ENCODE results near the gene MST1. TPM values are rescaled to one million over a fixed set of nuclear protein-coding genes. Genes with fewer than 3 reads are reported as not detected.

MST1 gene
- 0.52 and 1.3 TPM in 2 replicates for polyA plus RNA-seq

DNA sequence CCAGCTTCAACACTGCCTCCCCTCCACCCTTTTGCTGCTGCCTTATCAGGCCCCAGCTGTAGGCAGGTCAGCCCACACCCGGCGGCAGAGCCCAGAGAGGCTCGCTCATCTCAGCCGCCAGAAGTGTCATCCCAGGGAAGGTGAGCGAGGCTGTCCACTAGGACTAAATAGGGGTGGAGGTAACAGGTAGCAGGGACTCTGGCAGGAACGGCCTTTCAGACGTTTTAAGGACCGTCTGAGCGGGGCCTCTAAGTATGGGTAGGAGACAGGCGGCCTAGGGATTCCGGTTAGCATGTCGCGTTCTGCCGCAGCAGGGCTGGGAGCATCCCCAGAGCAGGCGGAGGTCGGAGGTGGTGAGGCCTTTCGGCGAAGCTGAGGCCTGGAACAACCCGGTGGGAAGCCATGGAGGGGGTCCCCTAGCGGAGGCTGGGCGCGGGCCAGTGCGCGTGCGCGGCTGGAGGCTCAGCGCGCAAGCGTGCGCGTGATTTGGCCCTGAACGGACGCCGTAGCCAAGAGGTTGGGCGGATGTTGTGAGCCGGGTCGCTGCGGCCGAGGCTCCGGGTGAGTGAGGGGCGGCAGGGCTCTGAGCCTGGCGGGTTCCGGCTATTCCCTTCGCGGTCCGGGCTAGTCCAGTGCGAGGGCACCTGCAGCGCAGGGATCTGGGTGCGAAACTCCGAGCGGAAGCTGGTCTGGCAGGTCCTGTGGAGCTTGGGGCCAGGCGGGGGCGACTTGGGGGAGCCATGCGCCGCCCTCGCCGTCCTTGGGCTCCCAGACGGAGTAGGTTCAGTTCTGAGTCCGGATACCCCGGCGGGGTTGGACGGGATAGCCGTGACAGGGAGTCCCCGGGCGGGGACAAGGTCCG lies at the start of gene MST1, which contains the start of gene RNF123:
Gene MST1, minus strand, starts transcription at position 429 of the 862 bp plus-strand sequence. CDS start 783 bp downstream, outside the sequence.
Gene RNF123, plus strand, starts transcription at position 512 of the 862 bp plus-strand sequence. CDS start 1,609 bp downstream, outside the sequence.

DNA sequence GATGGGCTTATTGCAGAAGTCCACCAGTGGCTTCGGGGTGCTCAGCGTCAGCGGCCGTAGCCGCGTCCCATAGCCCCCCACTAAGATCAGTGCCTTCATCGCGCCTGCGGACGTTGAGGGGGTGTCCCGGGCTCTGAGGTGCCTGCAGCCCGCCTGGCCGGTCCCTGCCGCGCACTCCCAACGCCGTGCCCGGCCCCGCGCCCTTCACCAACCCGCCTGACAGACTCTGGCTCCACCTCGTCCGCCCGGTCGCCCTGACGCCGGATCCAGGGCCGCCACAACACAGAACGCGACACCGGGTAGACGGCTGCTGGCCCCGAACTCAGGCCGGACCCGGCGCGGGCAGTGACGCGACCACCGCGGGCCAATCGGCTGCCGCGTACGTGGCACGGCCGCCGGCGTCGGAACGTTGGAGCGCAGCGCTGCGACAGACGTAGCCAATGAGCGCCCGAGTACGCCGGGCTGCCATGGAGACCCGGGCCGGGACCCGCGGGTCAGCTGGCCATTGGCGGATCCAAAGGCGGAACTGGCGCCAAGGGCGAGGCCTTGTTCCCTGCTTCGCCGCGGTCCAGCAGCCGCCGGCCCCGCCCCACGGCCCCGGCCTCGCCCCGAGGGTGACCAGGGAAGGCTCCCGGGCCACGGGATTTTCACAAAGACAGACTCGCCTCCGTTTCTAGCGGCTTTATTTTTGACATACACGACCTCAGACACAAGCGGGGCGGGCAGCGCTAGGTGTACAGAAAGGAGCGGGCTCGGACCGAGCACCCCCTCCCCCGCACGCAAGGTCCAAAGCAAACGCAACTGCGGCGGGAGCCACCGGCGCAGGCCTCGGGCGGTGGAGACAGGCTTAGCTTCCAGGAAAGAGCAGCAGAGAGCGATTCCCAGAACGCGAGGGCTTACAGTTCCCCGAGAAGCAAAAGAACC lies 34.6 kb upstream of the MST1 start, which contains the start of gene GMPPB:
Gene GMPPB, minus strand, starts transcription at position 324 of the 924 bp plus-strand sequence. Its CDS starts 225 bp downstream, at position 99.

GRCh38 chr3:49719214-49719884 lies 30.1 kb upstream of the MST1 start, which contains the start of gene AMIGO3:
Gene AMIGO3 (minus strand): TSS chr3:49719684. CDS start chr3:49719465, 219 bp downstream.

DNA sequence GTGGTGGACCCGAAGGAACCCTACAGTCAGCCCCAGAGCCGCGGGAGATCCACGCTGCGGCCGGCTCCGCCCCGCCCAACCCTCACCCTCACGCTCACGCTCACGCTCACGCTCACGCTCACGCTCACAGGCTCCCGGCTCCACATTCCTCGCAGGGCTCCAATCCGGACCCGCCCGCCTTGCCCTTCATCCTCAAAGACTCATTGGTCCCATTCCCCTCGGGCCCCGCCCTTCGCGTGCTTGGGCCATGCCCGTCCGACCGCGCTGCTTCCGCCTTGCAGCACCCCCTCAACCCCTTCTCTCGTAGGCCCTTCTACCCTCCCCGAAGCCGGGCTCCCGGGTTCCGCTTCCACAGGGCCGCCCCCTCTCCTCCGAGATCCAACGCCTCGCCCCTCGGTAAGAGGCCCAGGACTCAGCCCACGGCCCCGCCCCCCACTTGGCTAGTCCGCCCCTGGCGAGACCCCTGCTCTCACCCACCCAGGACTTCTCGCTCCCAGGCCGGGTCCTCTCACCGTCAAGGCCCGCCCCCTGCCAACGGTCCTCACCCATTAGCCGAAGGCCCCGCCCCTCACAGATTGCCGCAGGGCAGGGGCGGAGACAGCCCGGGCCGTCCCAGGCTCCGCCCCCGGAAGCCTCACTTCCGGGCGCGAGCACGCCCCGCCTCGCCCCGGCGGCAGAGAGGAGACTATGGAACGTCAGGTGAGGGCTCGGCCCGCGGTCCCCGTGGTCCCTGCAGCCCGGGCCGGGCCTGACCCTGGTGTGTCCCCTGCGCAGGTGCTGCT lies 15.4 kb downstream of the MST1 start, which contains the start of gene APEH:
Gene APEH, plus strand, starts transcription at position 637 of the 782 bp plus-strand sequence. Its CDS starts 51 bp downstream, at position 688.

Other genes starting within 250 kb of the MST1 start
- gene DAG1, start 219.2 kb downstream of the MST1 start, polyA plus RNA-seq, result 4.3 and 5.5 TPM in 2 replicates
- gene BSN, start 135.0 kb downstream of the MST1 start, polyA plus RNA-seq, result 1.5 and 4.4 TPM in 2 replicates
- 78.1 and 87.5 TPM in 2 replicates for gene APEH, start 15.1 kb downstream of the MST1 start, polyA plus RNA-seq
- gene RNF123, start 83 bp upstream of the MST1 start, polyA plus RNA-seq, result 23.9 and 24.0 TPM in 2 replicates
- gene AMIGO3, start 30.2 kb upstream of the MST1 start, polyA plus RNA-seq, result not detected in 2 replicates
- gene GMPPB, start 34.5 kb upstream of the MST1 start, polyA plus RNA-seq, result 3.7 and 6.0 TPM in 2 replicates
- gene IP6K1, start 97.1 kb upstream of the MST1 start, polyA plus RNA-seq, result 2.9 and 3.6 TPM in 2 replicates
- gene CDHR4, start 110.4 kb upstream of the MST1 start, polyA plus RNA-seq, result not detected in 2 replicates
- not detected in 2 replicates for gene INKA1, start 113.8 kb upstream of the MST1 start, polyA plus RNA-seq
- 0.52 TPM in 1 of 2 replicates, not detected in the other for gene UBA7, start 124.5 kb upstream of the MST1 start, polyA plus RNA-seq
- gene TRAIP, start 167.1 kb upstream of the MST1 start, polyA plus RNA-seq, result 0.78 and 4.3 TPM in 2 replicates
- gene CAMKV, start 180.4 kb upstream of the MST1 start, polyA plus RNA-seq, result 0.11 and 22.0 TPM in 2 replicates
- gene MST1R, start 214.4 kb upstream of the MST1 start, polyA plus RNA-seq, result not detected in 2 replicates
- gene MON1A, start 240.3 kb upstream of the MST1 start, polyA plus RNA-seq, result 4.6 and 6.7 TPM in 2 replicates